ENCODE results near the gene NAA38.
A peak's percentile ranks its signal among the peaks of the same experiment; 100 is the strongest.

NAA38 gene, protein sequence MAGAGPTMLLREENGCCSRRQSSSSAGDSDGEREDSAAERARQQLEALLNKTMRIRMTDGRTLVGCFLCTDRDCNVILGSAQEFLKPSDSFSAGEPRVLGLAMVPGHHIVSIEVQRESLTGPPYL

DNA sequence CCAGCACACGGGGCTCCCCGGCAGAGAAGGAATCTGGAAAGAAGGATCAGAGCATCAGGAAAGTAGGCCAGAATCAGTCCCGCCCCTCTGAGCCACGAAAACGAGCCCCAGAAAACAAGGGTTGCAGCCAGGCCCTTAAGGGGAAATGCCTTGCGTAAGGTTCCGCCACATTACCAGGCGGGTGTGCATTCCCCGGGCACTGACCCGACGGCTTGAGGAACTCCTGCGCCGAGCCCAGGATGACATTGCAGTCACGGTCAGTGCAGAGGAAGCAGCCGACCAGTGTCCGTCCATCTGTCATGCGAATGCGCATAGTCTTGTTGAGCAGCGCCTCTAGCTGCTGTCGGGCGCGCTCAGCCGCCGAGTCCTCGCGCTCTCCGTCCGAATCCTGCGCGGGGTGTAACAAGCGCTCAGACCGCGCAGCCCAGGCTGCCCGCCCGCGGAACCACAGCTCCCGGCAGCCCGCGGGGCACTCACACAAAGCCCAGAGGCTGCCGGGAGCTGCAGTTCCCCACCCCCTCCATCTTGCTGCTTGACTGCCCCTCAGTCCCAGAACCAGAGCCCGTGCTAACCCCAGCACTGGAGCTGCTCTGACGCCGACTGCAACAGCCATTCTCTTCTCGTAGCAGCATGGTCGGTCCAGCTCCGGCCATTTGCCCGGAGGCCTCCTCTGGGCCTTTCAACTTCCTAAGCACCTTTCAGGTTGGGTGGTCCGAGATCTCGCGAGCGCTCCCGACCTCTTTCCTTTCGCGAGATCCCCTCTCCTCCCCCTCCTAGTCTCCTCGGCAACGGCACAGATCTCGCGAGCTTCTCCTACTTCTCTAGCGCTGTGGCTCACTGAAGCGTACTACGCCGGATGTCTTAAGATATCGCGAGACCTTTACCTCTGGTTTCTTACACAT lies at the start of gene NAA38:
TSS of gene NAA38 (minus strand) at position 749 of the 902 bp plus-strand sequence. CDS start at position 653, 96 bp downstream.
- DNase-seq (ENCODE audit: low read depth), result peak; percentile 86

DNA sequence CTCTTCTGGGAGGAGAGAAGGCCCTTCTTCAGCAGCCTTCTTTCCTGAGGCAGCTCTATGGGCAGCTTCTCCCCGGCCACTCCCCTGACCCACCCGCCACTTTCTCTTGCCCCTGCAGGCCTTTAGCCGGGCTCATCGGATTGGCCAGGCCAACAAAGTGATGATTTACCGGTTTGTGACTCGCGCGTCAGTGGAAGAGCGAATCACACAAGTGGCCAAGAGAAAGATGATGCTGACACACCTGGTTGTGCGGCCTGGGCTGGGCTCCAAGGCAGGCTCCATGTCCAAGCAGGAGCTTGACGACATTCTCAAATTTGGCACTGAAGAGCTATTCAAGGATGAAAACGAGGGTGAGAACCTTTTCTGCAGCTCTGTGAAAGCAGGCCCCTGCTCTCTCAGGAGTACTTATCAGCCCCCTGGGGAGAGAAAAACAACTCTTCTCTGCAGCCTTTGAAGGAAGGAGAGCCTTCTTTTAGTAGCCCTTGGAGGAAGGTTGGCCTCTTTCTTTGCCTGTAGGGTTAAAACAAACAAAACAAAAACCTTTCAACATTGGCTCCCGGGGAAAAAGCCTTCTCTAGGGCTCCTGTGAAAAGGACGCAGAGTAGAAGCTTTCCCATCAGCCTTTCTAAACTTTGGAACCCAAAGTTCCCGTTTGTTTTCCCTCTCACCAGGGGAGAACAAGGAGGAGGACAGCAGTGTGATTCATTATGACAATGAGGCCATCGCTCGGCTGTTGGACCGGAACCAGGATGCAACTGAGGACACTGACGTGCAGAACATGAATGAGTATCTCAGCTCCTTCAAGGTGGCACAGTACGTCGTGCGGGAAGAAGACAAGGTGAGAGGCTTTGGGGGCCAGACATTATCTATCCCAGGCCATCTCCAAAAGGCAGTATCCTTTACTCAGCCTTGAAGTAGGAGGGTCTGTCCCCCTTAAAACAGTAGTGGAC lies 46.1 kb upstream of the NAA38 start:
- no peak for DNase-seq (ENCODE audit: low read depth)

DNA sequence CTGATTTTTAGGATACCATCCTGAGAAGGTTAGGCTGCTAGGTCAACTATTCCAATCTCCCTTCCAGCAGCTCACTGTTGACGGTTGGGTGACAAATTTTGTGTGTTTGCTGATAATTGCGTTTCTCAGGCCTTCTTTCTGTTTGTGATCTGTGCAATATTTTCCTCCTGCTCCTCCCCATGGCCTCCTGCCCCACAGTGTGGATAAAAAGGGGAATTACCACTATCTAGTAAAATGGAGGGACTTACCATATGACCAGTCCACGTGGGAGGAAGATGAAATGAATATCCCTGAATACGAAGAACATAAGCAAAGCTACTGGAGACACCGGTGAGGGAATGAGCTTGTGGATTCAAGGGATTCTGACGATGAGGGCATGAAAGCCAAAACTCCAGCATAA lies 40.4 kb upstream of the NAA38 start:
- no peak for DNase-seq (ENCODE audit: low read depth)

DNA sequence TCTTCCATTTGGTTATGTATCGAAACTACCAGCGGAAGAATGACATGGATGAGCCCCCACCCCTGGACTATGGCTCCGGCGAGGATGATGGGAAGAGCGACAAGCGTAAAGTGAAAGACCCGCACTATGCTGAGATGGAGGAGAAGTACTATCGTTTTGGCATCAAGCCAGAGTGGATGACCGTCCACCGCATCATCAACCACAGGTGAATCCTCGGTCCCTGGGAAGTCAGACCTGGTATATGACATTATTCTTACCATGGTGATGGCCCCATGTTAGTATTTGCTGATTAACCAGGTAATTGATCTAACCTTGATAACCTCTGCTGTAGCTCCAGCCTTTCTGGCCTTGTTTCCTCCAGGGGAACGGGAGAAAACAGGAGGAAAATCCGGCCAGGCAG lies 39.7 kb upstream of the NAA38 start:
- DNase-seq (ENCODE audit: low read depth), result no peak

DNA sequence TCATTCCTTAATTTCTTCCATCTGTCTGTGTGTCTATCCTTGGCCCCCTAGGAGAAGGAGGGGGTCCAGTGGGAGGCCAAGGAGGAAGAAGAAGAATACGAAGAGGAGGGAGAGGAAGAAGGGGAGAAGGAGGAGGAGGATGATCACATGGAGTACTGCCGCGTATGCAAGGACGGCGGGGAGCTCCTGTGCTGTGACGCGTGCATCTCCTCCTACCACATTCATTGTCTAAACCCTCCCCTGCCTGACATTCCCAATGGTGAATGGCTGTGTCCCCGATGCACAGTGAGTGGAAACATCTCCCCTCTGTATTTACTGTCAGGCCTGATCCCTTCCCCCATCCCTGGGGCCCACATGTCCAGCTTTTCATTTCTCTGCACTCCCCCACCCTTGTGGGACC lies 37.5 kb upstream of the NAA38 start:
- DNase-seq (ENCODE audit: low read depth), result no peak

DNA sequence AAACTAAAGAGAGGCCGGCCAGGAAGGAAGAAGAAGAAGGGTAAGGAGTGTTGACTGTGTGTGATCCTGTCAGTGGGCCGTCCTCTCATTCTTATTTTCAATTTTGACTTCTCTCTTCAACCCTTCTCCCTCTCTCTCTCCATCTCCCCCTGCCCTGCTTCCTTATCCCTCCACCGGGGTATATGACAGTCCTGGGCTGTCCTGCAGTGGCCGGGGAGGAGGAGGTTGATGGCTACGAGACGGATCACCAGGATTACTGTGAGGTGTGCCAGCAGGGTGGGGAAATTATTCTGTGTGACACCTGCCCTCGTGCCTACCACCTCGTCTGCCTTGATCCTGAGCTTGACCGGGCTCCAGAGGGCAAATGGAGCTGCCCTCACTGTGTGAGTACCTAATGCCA lies 36.9 kb upstream of the NAA38 start:
- DNase-seq (ENCODE audit: low read depth), result no peak

DNA sequence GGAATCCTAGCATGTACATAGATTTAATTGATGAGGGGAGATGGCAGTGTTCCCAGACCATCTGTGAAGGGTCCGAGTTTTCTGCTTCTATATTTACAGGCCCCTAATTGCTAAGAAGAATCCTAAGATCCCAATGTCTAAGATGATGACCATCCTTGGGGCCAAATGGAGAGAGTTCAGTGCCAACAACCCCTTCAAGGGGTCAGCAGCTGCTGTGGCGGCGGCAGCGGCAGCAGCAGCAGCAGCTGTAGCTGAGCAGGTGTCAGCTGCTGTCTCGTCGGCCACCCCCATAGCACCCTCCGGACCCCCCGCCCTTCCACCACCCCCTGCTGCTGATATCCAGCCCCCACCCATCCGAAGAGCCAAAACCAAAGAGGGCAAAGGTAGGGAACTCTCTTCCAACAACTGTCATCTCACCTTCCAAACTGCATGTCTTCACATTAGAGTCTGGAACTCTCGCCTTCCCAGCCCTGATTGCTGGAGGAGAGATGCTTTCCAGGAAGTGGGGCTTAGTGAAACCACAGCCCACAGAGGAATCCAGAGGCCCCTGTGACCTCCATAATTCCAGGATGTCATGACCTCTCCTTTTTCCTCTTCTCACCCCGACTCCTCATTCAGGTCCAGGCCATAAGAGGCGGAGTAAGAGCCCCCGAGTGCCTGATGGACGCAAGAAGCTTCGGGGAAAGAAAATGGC lies 36.0 kb upstream of the NAA38 start:
- no peak for DNase-seq (ENCODE audit: low read depth)

DNA sequence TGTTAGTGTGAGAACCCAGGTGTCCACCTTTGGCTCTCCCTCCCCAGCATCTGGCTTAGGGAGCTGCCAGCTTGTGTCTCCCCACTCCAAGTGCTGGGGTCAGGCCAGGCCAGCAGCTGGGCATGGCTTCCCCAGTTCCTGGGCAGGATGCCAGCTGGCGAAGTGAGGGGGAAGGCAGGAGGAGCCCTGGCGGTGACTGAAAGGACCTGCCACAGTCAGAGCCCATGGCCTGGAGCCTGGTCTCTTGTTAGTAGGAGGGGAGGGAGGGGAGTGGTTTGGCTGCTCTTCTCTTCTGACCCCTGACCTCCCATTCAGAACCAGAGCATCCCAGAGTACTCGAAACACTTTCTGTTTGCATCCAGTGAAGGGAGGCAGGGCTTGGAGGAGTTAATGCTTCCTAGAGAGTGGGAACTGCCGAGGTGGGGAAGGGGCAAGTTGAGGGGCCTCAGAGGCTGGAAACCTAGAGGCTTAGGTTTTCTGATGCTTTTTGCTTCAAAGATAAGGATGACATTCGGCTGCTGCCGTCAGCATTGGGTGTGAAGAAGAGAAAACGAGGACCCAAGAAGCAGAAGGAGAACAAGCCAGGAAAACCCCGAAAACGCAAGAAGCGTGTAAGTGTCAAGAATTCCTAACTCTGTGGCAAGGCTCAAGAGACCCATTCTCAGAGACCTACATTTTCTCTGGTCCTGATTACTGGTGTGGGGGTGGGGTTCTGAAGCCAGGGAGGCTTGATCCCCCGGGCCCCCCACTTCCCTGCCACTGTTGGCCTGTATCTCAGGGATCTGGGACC lies 32.0 kb upstream of the NAA38 start:
- no peak for DNase-seq (ENCODE audit: low read depth)

DNA sequence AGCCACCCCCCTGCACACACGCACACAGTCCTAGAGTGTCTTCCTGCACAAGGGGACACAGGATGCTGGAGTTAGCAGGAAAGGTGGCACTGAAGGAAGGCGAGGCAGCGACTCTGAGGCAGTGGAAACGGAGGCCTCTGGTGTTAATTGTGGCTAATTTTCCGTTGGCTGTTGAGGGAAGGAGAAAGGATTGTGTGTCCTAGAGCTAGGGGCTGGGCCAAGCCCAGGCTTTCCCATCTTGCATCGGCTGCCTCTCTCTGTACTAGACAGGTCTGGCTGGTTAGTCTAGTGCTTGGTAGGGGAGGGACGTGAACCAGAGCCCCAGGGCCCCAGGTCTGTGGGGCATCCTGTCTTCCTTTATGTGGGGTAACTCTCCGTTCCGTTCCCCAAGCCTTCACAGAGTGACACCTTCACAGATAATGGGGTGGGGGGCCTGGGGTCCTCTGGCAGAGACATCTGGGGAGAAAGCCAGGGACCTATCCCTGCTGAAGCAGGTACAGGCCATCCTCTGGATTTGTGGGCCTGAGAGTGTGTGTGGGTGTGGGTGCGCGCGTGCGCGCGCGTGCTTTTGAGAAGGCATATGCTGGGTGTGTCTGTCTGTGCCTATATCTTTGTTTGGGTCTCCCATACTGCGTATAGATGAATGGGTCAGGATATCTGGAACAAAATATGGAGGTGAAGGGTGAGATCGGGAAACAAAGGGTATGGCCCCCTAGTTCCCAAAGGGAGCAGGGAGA lies 31.0 kb upstream of the NAA38 start, which contains the start of gene CHD3:
TSS of gene CHD3 (plus strand) at position 606 of the 737 bp plus-strand sequence. CDS start 212 bp downstream, outside the sequence.
- no peak for DNase-seq (ENCODE audit: low read depth)

DNA sequence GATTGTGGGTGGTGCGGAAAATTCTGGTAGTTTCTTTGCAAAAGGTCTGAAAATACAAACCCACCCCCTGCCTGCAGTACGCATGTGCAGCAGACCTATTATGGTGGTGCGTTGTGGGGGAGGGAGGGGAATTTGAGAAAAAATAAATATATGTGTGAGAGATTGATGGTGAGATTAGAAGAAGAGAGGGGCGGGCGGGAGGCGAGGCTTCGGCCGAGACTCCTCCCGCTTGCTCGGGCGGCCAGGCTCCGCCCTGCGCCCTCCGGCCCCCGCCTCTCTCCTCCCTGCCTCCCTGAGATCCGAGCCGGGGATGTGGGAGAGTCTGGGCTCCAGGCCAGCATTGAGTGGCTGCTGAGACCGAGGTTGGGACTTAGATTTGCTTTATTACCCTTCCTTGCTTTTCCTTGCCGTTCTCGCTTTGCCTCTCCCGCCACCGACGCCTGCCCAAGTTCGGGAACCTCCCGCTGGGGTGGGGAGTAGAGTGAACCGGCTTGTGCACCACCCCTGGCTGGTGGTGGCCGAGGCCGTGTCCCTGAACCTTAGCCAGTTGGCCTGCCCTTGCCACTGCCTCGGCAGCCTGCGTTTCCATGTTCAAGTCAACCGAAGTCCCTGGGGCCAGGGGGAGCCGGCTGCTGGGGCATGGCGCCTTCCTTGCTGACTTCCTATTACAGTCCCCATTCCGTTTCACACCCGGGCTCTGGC lies 30.3 kb upstream of the NAA38 start:
- peak; percentile 73 for DNase-seq (ENCODE audit: low read depth)

DNA sequence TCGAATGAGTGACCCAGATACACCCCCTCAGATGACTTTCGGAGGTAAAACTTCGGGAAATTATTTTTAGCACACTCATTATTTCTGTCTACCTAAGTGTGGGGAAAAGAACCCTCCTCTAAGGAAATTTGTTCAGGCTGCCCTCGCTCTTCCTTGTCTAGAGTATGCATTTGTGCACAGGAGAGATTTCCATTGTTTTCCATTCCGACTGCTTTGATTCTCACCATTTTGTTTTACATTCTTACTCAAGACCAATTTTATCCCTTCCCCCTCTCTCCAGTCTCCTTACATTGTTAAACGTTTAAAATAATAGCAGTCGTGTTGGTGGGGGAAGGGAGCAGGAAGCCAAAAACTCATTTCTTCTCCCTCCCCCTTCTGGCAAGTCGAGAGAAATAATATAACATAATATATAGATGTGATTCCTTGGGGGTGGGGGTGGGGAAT lies 29.7 kb upstream of the NAA38 start:
- no peak for DNase-seq (ENCODE audit: low read depth)

DNA sequence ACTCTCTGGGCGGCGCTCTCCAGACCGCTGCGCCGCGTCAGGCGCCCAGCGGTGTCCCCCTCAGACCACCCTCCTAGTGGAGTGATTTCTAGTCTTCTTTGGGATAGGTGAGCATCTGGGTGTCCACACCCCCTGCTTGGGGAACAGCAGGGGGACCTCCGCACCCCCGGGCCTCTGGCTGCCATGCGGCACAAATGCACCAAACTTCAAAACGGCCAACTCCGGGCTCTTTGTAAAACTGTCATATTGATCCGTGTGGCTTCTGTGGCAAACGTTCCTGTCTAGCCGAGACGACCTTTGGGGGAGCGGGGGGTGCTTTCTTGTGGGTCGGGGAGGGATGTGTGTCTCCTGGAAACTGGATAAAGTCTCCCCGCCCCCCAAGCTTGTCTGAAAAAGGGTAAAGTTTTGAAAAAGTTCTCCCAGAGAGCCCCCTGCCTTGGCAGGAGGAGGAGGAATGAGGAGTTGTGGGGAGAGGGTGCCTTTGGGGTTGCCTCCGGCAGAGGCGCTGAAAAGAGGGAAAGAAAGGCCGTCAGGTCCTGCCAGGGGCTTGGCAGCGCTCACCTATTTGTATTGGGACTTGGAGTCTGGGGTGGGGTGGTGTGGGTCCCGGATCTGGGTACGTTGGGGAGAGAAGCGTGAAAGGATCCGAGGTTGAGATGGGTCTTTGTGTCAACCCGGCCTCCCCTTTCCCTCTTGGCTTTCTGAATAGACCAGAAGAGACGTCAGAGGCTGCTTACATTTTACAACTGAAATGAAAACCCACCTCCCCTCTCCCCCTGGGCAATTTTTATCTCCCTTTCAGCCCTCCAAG lies 29.1 kb upstream of the NAA38 start:
- DNase-seq (ENCODE audit: low read depth), result no peak

DNA sequence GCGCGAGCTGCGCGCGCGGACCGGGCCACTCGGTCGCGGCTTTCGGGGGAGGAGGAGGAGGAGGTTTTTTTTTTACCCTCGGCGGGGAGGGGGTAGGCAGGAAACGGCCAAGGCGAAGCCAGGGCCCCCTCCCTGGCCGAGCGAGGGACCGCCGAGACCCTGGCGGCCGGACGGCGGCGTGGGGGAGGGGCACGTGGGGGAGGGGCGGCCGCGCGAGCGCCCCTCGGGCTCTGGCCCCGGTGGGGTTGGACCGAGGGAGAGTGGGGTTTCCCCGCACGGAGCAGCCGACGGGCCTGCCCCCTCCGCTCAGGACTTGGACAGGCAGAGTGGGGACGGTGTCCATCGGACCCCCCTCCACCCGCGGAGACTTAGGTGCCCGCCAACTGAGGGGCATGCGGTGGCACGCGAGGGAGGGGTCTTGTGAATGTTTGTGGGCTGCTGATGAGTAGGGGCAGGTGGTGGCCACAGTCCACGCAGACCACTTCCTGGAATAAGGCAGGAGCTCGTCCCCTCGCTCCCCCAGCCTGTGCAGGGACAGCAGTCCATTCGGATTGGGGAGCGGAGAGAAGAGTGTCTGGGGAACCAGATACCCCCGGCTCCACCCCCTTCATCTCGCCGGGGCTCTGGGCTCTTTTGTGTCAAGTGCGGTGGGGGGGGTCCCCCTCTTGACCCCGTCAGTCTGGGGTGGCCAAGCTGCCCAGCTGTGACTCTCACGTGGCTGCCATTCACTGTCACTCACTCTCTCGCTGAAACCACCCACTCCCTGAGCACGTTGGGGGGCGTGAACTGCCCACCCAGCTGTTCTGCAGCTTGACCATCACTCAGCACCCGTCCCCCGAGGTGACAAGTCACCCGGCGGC lies 28.2 kb upstream of the NAA38 start:
- DNase-seq (ENCODE audit: low read depth), result no peak

DNA sequence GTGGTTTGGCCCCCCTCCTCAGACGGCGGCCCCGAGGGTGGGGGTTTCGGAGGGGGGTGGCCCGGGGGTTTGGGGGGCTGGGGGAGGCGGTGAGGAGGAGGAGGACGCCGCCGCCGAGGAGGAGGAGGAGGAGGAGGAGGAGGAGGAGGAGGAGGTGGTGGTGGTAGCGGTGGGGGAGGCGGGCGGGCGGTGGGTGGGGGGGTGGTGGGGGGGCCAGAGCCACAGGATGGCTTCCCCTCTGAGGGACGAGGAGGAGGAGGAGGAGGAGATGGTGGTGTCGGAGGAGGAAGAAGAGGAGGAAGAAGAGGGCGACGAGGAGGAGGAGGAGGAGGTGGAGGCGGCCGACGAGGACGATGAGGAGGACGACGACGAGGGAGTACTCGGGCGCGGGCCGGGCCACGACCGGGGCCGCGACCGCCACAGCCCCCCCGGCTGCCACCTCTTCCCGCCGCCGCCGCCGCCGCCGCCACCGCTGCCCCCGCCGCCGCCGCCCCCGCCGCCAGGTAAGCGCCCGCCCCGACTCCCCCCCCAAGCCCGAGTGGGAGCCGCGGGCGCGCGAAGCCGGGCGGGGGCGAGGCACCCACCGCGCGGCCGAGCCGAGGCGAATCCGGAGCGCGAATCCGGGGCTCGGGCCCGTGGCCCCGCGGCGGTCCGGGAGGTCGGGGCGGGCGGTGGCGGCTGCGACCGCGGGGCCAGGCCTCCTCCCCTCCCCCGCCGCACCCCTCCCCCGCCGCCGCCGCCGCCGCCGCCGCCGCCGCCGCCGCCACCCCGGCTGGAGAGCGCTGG lies 27.4 kb upstream of the NAA38 start:
- DNase-seq (ENCODE audit: low read depth), result no peak

DNA sequence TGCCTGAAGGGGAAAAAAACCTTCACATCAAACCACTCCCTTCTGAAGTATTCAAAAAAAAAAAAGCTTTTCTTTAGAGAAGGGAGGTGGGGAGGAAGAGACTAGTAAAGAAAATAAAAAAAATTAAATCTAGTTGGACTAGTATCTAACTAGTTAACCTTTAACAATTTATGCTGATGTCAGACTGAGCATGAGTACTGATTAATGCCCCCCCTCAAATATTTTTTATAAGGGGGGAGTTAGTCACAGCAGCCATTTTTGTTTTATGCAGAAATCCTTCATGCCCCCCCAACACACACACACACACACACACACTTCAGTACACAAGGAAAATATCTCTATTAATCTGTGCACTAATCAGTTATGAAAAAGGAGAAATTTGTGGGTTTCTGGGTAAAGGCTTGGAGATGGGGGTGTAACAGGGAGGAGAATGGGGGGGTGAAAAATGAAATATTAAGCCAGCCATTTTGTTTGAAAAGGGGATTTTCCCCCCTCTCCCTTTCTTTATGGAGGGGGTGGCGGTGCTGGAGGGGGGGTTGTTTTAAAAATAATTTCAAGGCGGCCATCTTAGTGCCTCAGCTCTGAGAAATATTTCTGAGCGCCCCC lies 26.5 kb upstream of the NAA38 start:
- DNase-seq (ENCODE audit: low read depth), result no peak

DNA sequence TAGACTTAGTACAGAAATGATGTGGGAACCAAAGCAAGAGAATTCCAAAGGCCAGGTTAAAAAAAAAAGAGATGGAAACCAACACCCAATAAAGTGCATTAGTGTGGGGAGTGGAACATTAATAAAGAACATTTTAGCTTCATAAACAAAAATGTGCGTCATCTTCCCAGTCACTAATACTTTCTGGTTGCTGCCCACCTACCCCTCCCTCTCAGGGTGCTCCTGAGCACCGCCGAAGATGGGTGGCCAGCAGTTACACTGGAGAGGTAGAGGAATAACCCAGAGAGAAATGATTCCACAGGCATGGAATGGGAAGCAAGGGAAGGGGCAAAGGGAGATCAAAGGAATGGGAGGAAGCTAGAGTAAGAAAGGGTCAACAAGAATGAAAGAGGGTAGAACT lies 25.3 kb upstream of the NAA38 start:
- no peak for DNase-seq (ENCODE audit: low read depth)

All from stimulated activated CD8-positive, alpha-beta memory T cell treated with anti-CD3 and anti-CD28 coated beads, Interleukin-7, amount 100 ng/mL, for 24 hours (primary cell).